ENCODE data around the gene PHACTR4. TPM values are rescaled to one million over a fixed set of nuclear protein-coding genes. Genes with fewer than 3 reads are reported as not detected.

PHACTR4 gene
- total RNA-seq, 3 donors from 2014 or later = 47.6 to 62.3 (median 54.8) TPM

- peaks cover 8% of the 10 kb centered on the region for H3K4me1 ChIP-seq (ENCODE audit: low read depth)
- H3K4me3 ChIP-seq = no peak overlapping the region
- H3K36me3 ChIP-seq (ENCODE audit: low read depth) = no peaks in the 10 kb centered on the region
- no peaks in the 10 kb centered on the region for H3K9me3 ChIP-seq
- TF ChIP-seq, protein P1, sequence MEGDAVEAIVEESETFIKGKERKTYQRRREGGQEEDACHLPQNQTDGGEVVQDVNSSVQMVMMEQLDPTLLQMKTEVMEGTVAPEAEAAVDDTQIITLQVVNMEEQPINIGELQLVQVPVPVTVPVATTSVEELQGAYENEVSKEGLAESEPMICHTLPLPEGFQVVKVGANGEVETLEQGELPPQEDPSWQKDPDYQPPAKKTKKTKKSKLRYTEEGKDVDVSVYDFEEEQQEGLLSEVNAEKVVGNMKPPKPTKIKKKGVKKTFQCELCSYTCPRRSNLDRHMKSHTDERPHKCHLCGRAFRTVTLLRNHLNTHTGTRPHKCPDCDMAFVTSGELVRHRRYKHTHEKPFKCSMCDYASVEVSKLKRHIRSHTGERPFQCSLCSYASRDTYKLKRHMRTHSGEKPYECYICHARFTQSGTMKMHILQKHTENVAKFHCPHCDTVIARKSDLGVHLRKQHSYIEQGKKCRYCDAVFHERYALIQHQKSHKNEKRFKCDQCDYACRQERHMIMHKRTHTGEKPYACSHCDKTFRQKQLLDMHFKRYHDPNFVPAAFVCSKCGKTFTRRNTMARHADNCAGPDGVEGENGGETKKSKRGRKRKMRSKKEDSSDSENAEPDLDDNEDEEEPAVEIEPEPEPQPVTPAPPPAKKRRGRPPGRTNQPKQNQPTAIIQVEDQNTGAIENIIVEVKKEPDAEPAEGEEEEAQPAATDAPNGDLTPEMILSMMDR (IDR thresholded peaks at IDR 0.05) = no peak
- intact Hi-C loops (cut with DNase I, micrococcal nuclease) = no loop called here
- peak; percentile 29 for ATAC-seq
- DNase-seq = no peak
Measured at GRCh38 chr1:28450561-28450960, 81.0 kb downstream of the PHACTR4 start.

DNA sequence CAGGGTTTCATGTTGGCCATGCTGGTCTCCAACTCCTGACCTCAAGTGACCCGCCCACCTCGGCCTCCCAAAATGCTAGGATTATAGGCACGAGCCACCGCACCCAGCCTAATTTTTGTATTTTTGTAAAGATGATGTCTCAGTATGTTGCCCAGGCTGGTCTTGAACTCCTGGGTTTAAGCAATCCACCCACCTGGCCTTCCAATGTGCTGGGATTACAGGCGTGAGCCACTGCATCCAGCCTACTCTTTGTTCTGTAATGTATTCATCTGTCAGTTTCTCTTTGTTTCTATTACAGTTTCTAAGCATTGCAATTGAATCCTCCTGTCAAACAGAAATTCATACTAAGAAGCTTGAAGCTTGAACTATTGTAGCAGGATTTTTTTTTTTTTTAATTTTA, 81.5 kb downstream of the PHACTR4 start:
- no peak for DNase-seq
- H3K4me1 ChIP-seq (ENCODE audit: low read depth) = peaks cover 8% of the 10 kb centered on the region
- no peak overlapping the region for H3K4me3 ChIP-seq
- intact Hi-C loops (cut with DNase I, micrococcal nuclease) = no loop called here
- TF ChIP-seq, protein P1 (IDR thresholded peaks at IDR 0.05) = no peak
- no peaks in the 10 kb centered on the region for H3K9me3 ChIP-seq
- no peak for ATAC-seq
- H3K36me3 ChIP-seq (ENCODE audit: low read depth) = no peaks in the 10 kb centered on the region

GRCh38 chr1:28456078-28456477, 86.5 kb downstream of the PHACTR4 start:
- ATAC-seq = no peak
- Histone ChIP-seq H3K4me1 (ENCODE audit: low read depth) (no peaks in the 10 kb centered on the region), H3K36me3 (ENCODE audit: low read depth) (no peaks in the 10 kb centered on the region), H3K9me3 (no peaks in the 10 kb centered on the region), H3K4me3 (no peak overlapping the region)
- TF ChIP-seq, protein P1 (IDR thresholded peaks at IDR 0.05) = no peak
- intact Hi-C loops (cut with DNase I, micrococcal nuclease) = no loop called here
- DNase-seq = no peak

- DNase-seq (no peak), ATAC-seq (no peak)
- H3K4me1 ChIP-seq (ENCODE audit: low read depth) = no peaks in the 10 kb centered on the region
- TF ChIP-seq, protein P1 (IDR thresholded peaks at IDR 0.05) = no peak
- no peak overlapping the region for H3K4me3 ChIP-seq
- intact Hi-C loops (cut with DNase I, micrococcal nuclease) = no loop called here
- H3K9me3 ChIP-seq = no peaks in the 10 kb centered on the region
- H3K36me3 ChIP-seq (ENCODE audit: low read depth) = no peaks in the 10 kb centered on the region
Measured at GRCh38 chr1:28457678-28458077, 88.1 kb downstream of the PHACTR4 start.

DNA sequence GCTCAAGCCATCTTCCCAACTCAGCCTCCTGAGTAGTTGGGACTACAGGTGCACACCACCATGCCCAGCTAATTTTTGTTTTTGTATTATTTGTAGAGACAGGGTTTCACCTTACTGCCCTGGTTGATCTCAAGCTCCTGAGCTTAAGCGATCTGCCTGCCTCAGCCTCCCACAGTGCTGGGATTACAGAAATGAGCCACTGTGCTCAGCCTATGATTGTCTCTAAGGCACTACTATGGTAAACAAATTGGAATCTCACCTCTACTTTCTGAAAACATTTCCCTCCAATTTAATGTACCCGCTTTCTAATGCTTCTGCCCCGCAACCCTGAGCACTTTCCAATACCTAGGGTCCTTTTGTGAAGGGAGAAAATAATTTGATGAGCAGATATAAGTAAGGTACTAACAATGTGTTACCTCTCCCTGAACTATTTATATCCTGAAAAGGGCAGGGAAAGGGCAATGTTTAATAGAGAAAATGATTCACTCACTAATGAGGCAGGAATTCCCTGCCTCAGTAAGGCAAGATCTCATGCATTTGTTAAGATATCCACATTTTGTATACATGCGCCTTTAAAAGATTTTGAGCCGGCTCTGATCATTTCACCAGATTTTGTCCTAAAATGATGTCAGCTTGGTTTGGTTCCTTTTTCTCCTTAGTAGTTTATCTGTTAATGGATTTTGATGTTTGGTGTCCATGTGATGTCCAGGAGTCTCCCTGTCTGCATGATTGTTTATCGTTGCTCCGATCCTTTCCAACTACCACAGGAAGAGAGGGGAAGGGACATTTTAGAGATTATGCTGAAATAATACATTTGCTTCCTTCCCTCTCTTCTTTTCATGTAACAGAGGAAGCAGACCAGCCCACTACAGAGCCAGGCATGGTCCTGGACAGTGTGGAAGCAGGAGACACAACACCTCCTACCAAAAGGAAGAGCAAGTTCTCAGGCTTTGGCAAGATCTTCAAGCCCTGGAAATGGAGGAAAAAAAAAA, 89.0 kb downstream of the PHACTR4 start:
- no peak overlapping the region for H3K4me3 ChIP-seq
- ATAC-seq (no peak), DNase-seq (no peak)
- no peaks in the 10 kb centered on the region for H3K9me3 ChIP-seq
- TF ChIP-seq, protein P1 (IDR thresholded peaks at IDR 0.05) = no peak
- no peaks in the 10 kb centered on the region for H3K36me3 ChIP-seq (ENCODE audit: low read depth)
- intact Hi-C loops (cut with DNase I, micrococcal nuclease) = no loop called here
- no peaks in the 10 kb centered on the region for H3K4me1 ChIP-seq (ENCODE audit: low read depth)
